ENCODE results near the gene SBF2.

Gene SBF2

GRCh38 chr11:9858218-9858617, 435.8 kb downstream of the SBF2 start:
- Mint-ChIP-seq H3K4me3 (no peak overlapping the region), H3K36me3 (ENCODE audit: low read depth) (no peaks in the 10 kb centered on the region), H3K9me3 (no peaks in the 10 kb centered on the region), H3K4me1 (ENCODE audit: low read depth) (peaks cover 10% of the 10 kb centered on the region), H3K27me3 (no peaks in the 10 kb centered on the region), H3K27ac (no peak overlapping the region)
- intact Hi-C loops (cut with micrococcal nuclease): no loop called here

GRCh38 chr11:9855579-9856287, 438.3 kb downstream of the SBF2 start:
- no peaks in the 10 kb centered on the region for H3K27me3 Mint-ChIP-seq
- peaks cover 5% of the 10 kb centered on the region for H3K36me3 Mint-ChIP-seq (ENCODE audit: low read depth)
- no peak overlapping the region for H3K4me3 Mint-ChIP-seq
- H3K4me1 Mint-ChIP-seq (ENCODE audit: low read depth): peaks cover 10% of the 10 kb centered on the region
- H3K27ac Mint-ChIP-seq: no peak overlapping the region
- intact Hi-C loops (cut with micrococcal nuclease): no loop called here
- H3K9me3 Mint-ChIP-seq: no peaks in the 10 kb centered on the region

DNA sequence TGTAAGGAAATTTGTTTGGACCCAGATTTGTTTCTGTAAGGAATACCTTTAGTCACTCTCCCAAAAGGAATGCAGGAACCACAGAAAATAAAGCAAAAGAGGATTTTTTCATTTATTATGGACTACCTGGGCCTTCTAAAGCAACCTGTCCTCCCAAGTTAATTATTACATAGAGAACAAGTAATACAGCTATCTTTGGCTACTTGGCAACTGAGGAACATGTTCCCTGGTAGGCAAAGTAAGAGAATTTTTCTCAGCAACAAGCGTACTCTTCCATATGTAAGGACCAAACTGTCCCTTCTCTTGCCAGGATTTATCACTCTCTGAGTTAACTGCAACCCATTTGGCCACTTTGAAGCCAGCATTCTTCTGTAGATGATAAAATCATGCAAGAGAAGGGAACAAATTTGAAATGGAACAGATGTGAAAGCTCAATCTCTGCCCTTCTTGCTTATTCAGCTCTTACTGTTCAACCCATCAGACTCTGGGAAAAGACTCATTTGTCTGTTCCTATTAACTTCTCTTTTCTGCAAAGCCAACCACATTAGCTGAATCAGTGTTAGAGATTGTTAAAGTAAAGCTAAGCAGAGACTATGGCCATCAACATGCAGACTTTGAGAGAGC, 440.0 kb downstream of the SBF2 start:
- H3K27me3 Mint-ChIP-seq: no peaks in the 10 kb centered on the region
- no peak overlapping the region for H3K4me3 Mint-ChIP-seq
- H3K36me3 Mint-ChIP-seq (ENCODE audit: low read depth): peaks cover 5% of the 10 kb centered on the region
- peak overlapping the region; percentile 27 for H3K27ac Mint-ChIP-seq
- H3K9me3 Mint-ChIP-seq: no peaks in the 10 kb centered on the region
- H3K4me1 Mint-ChIP-seq (ENCODE audit: low read depth): peaks cover 22% of the 10 kb centered on the region
- intact Hi-C loops (cut with micrococcal nuclease): no loop called here

- no peak overlapping the region for H3K4me3 Mint-ChIP-seq
- H3K9me3 Mint-ChIP-seq: no peaks in the 10 kb centered on the region
- H3K27me3 Mint-ChIP-seq: no peaks in the 10 kb centered on the region
- peaks cover 12% of the 10 kb centered on the region for H3K36me3 Mint-ChIP-seq (ENCODE audit: low read depth)
- H3K4me1 Mint-ChIP-seq (ENCODE audit: low read depth): peaks cover 30% of the 10 kb centered on the region
- intact Hi-C loops (cut with micrococcal nuclease): no loop called here
- H3K27ac Mint-ChIP-seq: peak overlapping the region; percentile 52
Measured at GRCh38 chr11:9852465-9852864, 441.6 kb downstream of the SBF2 start.

- H3K4me3 Mint-ChIP-seq: no peak overlapping the region
- H3K4me1 Mint-ChIP-seq (ENCODE audit: low read depth): peaks cover 30% of the 10 kb centered on the region
- intact Hi-C loops (cut with micrococcal nuclease): no loop called here
- H3K27me3 Mint-ChIP-seq: no peaks in the 10 kb centered on the region
- peaks cover 23% of the 10 kb centered on the region for H3K36me3 Mint-ChIP-seq (ENCODE audit: low read depth)
- H3K9me3 Mint-ChIP-seq: no peaks in the 10 kb centered on the region
- no peak overlapping the region for H3K27ac Mint-ChIP-seq
Measured at GRCh38 chr11:9851366-9851765, 442.7 kb downstream of the SBF2 start.

DNA sequence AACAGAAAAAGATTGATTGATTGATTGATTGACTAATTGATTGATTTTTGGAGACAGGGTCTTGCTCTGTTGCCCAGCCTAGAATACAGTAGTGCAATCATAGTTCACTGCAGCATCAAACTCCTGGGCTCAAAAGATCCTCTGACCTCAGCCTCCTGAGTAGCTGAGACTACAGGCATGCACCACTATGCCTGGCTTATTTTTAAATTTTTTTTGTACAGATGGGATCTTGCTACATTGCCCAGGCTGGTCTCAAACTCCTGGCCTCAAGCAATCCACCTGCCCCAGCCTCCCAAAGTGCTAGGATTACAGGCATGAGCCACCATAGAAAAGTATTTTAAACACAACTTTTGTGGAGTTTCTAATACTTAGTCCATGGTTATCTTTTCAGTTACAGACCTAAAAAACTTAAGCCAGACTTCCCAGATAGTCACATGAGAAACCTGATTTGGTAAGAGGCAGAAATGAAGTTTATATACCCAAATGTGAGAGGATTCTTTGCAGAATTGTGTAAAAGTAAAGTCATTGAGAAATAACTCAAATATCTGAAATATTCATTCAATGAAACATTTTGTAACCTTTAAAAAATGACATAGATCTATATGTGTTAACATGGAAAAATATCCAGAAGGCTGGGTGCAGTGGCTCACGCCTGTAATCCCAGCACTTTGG, 443.7 kb downstream of the SBF2 start:
- Mint-ChIP-seq H3K4me3 (no peak overlapping the region), H3K27ac (peak overlapping the region; percentile 67), H3K27me3 (no peaks in the 10 kb centered on the region), H3K9me3 (no peaks in the 10 kb centered on the region), H3K36me3 (ENCODE audit: low read depth) (peaks cover 33% of the 10 kb centered on the region), H3K4me1 (ENCODE audit: low read depth) (peaks cover 30% of the 10 kb centered on the region)
- intact Hi-C loops (cut with micrococcal nuclease): no loop called here

- Mint-ChIP-seq H3K9me3 (no peaks in the 10 kb centered on the region), H3K4me1 (ENCODE audit: low read depth) (peaks cover 30% of the 10 kb centered on the region), H3K36me3 (ENCODE audit: low read depth) (peaks cover 39% of the 10 kb centered on the region), H3K27me3 (no peaks in the 10 kb centered on the region), H3K27ac (peak overlapping the region; percentile 67), H3K4me3 (no peak overlapping the region)
- intact Hi-C loops (cut with micrococcal nuclease): no loop called here
Measured at GRCh38 chr11:9849389-9849788, 444.6 kb downstream of the SBF2 start.

- Mint-ChIP-seq H3K27ac (no peak overlapping the region), H3K9me3 (no peaks in the 10 kb centered on the region), H3K4me1 (ENCODE audit: low read depth) (peaks cover 21% of the 10 kb centered on the region), H3K4me3 (no peak overlapping the region), H3K27me3 (no peaks in the 10 kb centered on the region), H3K36me3 (ENCODE audit: low read depth) (peaks cover 39% of the 10 kb centered on the region)
- intact Hi-C loops (cut with micrococcal nuclease): no loop called here
Measured at GRCh38 chr11:9847636-9848035, 446.4 kb downstream of the SBF2 start.

DNA sequence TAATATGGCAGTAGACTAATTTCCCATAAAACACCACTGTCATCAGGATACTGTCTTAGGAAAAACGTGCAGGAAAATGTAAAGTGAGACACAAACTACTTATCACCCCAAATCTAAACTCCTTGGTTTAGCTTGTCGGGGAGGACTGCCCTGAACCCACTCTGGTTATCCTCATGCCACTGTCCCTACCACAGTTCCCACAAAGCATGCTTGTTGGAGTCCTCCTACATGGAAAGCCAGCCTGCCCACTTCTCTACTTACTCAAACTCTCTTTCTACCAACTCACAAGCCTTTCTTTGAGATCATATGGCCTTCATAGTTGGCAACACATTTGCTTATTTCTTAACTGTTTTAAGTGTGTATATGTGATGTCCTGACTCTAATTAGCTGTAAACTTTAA, 451.1 kb downstream of the SBF2 start:
- H3K36me3 Mint-ChIP-seq (ENCODE audit: low read depth): peaks cover 74% of the 10 kb centered on the region
- H3K27me3 Mint-ChIP-seq: no peaks in the 10 kb centered on the region
- no peaks in the 10 kb centered on the region for H3K9me3 Mint-ChIP-seq
- no peak overlapping the region for H3K4me3 Mint-ChIP-seq
- H3K4me1 Mint-ChIP-seq (ENCODE audit: low read depth): peaks cover 5% of the 10 kb centered on the region
- no peak overlapping the region for H3K27ac Mint-ChIP-seq
- intact Hi-C loops (cut with micrococcal nuclease): no loop called here

DNA sequence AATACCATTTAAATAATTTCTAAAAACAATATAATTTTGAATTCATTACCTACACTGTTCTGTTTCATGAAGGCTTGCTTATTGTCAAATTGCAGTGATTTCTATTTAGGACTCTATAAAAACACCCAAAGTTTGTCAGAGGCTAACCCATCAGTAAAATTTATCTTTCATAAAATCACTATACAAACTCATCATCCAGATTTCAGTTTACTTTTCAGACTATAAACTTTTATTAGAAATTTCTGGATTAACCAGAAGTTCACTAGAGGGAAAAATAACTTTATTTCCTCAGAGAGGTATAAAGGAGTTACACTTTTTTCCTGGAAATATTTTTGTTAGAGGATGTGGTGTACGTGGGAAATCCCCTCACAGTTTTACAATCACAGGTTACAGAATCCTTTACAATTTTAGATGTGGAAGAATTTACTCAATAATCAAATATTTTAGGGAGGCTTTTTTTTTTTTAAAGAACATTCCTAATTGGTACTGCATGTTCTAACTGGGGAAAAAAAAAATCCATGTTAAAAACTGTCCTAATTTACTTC, 453.5 kb downstream of the SBF2 start:
- Mint-ChIP-seq H3K36me3 (ENCODE audit: low read depth) (peaks cover 53% of the 10 kb centered on the region), H3K4me3 (no peak overlapping the region), H3K27ac (no peak overlapping the region), H3K9me3 (no peaks in the 10 kb centered on the region), H3K27me3 (no peaks in the 10 kb centered on the region), H3K4me1 (ENCODE audit: low read depth) (no peaks in the 10 kb centered on the region)
- intact Hi-C loops (cut with micrococcal nuclease): no loop called here

DNA sequence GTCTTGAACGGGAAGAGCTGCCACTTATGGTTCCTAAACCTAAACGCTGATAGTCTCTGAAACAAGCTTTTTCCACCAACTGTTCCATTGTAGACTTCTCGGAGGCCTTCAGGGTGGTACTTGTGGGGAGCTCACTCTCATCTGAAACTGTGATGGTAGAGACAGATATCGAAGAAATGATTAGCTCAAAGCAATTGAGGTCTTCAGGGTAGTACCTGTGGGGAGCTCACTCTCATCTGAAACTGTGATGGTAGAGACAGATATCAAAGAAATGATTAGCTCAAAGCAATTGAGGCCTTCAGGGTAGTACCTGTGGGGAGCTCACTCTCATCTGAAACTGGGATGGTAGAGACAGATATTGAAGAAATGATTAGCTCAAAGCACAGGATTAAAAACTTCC, 454.5 kb downstream of the SBF2 start:
- Mint-ChIP-seq H3K36me3 (ENCODE audit: low read depth) (peaks cover 52% of the 10 kb centered on the region), H3K27me3 (no peaks in the 10 kb centered on the region), H3K4me3 (no peak overlapping the region), H3K4me1 (ENCODE audit: low read depth) (no peaks in the 10 kb centered on the region), H3K9me3 (no peaks in the 10 kb centered on the region), H3K27ac (no peak overlapping the region)
- intact Hi-C loops (cut with micrococcal nuclease): no loop called here

GRCh38 chr11:9838961-9839360, 455.1 kb downstream of the SBF2 start:
- H3K4me3 Mint-ChIP-seq: no peak overlapping the region
- peaks cover 56% of the 10 kb centered on the region for H3K36me3 Mint-ChIP-seq (ENCODE audit: low read depth)
- no peaks in the 10 kb centered on the region for H3K4me1 Mint-ChIP-seq (ENCODE audit: low read depth)

GRCh38 chr11:9838229-9838628, 455.8 kb downstream of the SBF2 start:
- H3K4me1 Mint-ChIP-seq (ENCODE audit: low read depth): no peaks in the 10 kb centered on the region
- H3K36me3 Mint-ChIP-seq (ENCODE audit: low read depth): peaks cover 56% of the 10 kb centered on the region
- no peak overlapping the region for H3K27ac Mint-ChIP-seq
- H3K9me3 Mint-ChIP-seq: no peaks in the 10 kb centered on the region
- H3K27me3 Mint-ChIP-seq: no peaks in the 10 kb centered on the region
- no peak overlapping the region for H3K4me3 Mint-ChIP-seq
- intact Hi-C loops (cut with micrococcal nuclease): no loop called here

More at GRCh38 chr11:9838961-9839360, 455.1 kb downstream of the SBF2 start:
- no peaks in the 10 kb centered on the region for H3K9me3 Mint-ChIP-seq
- H3K27me3 Mint-ChIP-seq: no peaks in the 10 kb centered on the region
- H3K27ac Mint-ChIP-seq: no peak overlapping the region
- intact Hi-C loops (cut with micrococcal nuclease): no loop called here

DNA sequence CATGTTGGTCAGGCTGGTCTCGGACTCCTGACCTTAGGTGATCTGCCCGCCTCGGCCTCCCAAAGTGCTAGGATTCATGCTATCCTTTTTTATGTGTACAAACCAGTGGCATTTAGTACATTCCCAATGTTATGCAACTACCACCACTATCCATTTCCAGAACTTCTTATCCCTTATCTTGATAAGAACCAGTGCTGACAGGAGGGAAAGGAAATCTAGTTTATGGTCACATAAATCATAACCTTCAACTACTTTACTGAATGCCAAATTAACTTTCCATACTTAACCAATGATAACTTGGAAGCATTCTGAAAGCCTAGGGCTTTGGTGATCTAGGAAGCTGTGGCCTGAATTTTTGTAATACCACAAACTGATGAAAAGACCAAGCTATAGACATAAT, 459.7 kb downstream of the SBF2 start:
- Mint-ChIP-seq H3K4me3 (no peak overlapping the region), H3K9me3 (no peaks in the 10 kb centered on the region), H3K36me3 (ENCODE audit: low read depth) (peaks cover 45% of the 10 kb centered on the region), H3K4me1 (ENCODE audit: low read depth) (no peaks in the 10 kb centered on the region), H3K27me3 (no peaks in the 10 kb centered on the region), H3K27ac (no peak overlapping the region)
- intact Hi-C loops (cut with micrococcal nuclease): no loop called here
